PC-3 (cell line): ENCODE results near the gene ZDHHC23. TPM values are rescaled to one million over a fixed set of nuclear protein-coding genes. Genes with fewer than 3 reads are reported as not detected.

Experiments used
- ATAC-seq: fragments of 200-7000 bp; cut with Tn5 transposase; 2 replicates; pipeline ENCODE4 v1.9.1; 2020; ENCODE audit warnings: mild to moderate bottlenecking, moderate library complexity
- BruUV-seq: library from RNA; stranded (reverse); fragments of 400-500 nt; replicated peaks from 2 replicates; lab custom pipeline; 2021; lab: Mats Ljungman, UMichigan
- CTCF ChIA-PET: fragments of 300-600 bp; sonication (Branson Sonifier 250); formaldehyde crosslinking; loops from one replicate; lab custom pipeline; 2022; ENCODE audit warnings: antibody characterized with exemption; lab: Charles Lee
- POLR2A ChIA-PET: fragments of 300-600 bp; sonication (Branson Sonifier 250); formaldehyde crosslinking; loops from one replicate; lab custom pipeline; 2022; ENCODE audit warnings: antibody characterized with exemption; ENCODE audit not compliant: unreplicated experiment; lab: Charles Lee
- DNase-seq: peaks from one replicate; pipeline ENCODE4 v3.0.0-alpha.2; 2015
- H2AFZ ChIP-seq: fragments of 300-600 bp; sonication (generic); 2 replicates; pipeline ENCODE4 v1.6.0; 2016; ENCODE audit warnings: antibody characterized with exemption, low read length
- H3F3A ChIP-seq: fragments of 300-600 bp; sonication (generic); one replicate; pipeline ENCODE4 v1.6.0; 2017; ENCODE audit warnings: antibody characterized with exemption, low read length, control low read depth, mild to moderate bottlenecking; ENCODE audit not compliant: unreplicated experiment
- H3K27ac ChIP-seq: fragments of 300-600 bp; sonication (generic); 2 replicates; pipeline ENCODE4 v1.5.1; 2016; ENCODE audit warnings: mild to moderate bottlenecking, low read length
- H3K27me3 ChIP-seq: fragments of 300-600 bp; sonication (generic); 2 replicates; pipeline ENCODE4 v1.6.1; 2016; ENCODE audit warnings: low read length, mixed read lengths
- H3K36me3 ChIP-seq: fragments of 300-600 bp; sonication (generic); 2 replicates; pipeline ENCODE4 v1.6.1; 2016; ENCODE audit warnings: low read depth, mixed run types, low read length, mixed read lengths
- H3K4me1 ChIP-seq: fragments of 300-600 bp; sonication (generic); 2 replicates; pipeline ENCODE4 v1.5.1; 2016; ENCODE audit warnings: low read length; ENCODE audit not compliant: insufficient read depth
- H3K4me2 ChIP-seq: fragments of 300-600 bp; sonication (generic); 2 replicates; pipeline ENCODE4 v1.6.0; 2016; ENCODE audit warnings: low read length
- H3K4me3 ChIP-seq: fragments of 300-600 bp; sonication (generic); 2 replicates; pipeline ENCODE4 v1.5.1; 2016; ENCODE audit warnings: mild to moderate bottlenecking, low read length, mixed read lengths
- H3K79me2 ChIP-seq: fragments of 300-600 bp; sonication (generic); 2 replicates; pipeline ENCODE4 v1.6.1; 2017; ENCODE audit warnings: low read length, mixed read lengths
- H3K9ac ChIP-seq: fragments of 300-600 bp; sonication (generic); 2 replicates; pipeline ENCODE4 v1.6.0; 2016; ENCODE audit warnings: mild to moderate bottlenecking, low read length
- H3K9me2 ChIP-seq: fragments of 300-600 bp; sonication (generic); replicated peaks from 2 replicates; pipeline ENCODE4 v1.6.1; 2016; ENCODE audit warnings: mixed run types, low read length, mixed read lengths
- H3K9me3 ChIP-seq: fragments of 300-600 bp; sonication (generic); 2 replicates; pipeline ENCODE4 v1.6.1; 2016; ENCODE audit warnings: low read length, mixed read lengths
- H4K20me1 ChIP-seq: fragments of 300-600 bp; sonication (generic); 2 replicates; pipeline ENCODE4 v1.6.1; 2016; ENCODE audit warnings: low read length, mixed read lengths
- EZH2 ChIP-seq: fragments of 300-600 bp; sonication (generic); IDR thresholded peaks from one replicate; pipeline ENCODE4 v1.6.1; 2017; ENCODE audit warnings: antibody characterized with exemption, mild to moderate bottlenecking, low read length; ENCODE audit not compliant: unreplicated experiment
- EZH2phosphoT487 ChIP-seq: fragments of 300-600 bp; sonication (generic); IDR thresholded peaks from 2 replicates; pipeline ENCODE4 v1.6.1; 2018; ENCODE audit warnings: mild to moderate bottlenecking, antibody characterized with exemption, low read length, borderline replicate concordance
- intact Hi-C: fragments of 100-400 bp; cut with micrococcal nuclease; formaldehyde crosslinking; loops from 2 replicates; pipeline ENCODE4 v1.9.0; 2023
- total RNA-seq: library from RNA; depleted of rRNA; stranded (reverse); fragments of >200 nt; gene quantifications from 2 replicates; pipeline ENCODE4 v1.2.3, GENCODE V29; 2014
- TF ChIP-seq, protein P1 (sequence below): fragments of 300-600 bp; sonication (generic); conservative IDR thresholded peaks from 2 replicates; pipeline ENCODE4 v1.5.1; 2017; ENCODE audit warnings: antibody characterized with exemption, low read depth, mild to moderate bottlenecking, low read length

ZDHHC23 gene
- total RNA-seq, 1 experiment from 2014 or later = 8.3 TPM

DNA sequence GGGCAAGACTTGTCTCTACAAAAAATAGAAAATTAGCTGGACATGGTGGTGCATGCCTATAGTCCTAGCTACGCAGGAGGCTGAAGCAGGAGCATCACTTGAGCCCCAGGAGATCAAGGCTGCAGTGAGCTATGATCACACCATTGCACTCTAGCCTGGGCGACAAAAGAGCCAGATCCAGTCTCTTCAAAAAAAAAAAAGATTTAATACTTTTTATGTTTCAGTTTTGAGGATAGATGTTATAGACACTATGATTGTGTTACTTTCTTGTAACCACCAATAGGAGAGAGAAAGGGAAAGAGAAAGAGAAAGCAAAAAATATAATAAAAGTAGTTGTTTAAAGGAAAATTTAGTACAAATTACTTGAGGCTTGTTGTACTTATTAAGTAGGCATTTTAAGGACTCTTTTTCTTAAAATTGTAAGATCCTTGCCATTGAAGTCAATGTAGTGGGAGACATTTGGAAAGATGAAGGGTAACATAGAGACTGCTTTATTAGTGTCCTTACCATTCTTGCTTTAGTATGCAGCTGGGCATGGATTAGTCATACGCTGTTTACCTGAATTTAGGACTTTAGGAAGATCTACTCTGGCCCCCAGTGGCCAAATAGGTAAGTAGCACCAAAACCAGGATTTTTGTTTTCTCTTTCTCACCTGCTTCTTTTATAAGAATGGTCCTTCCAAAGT, 35.1 kb upstream of the ZDHHC23 start:
- no peaks in the 10 kb centered on the region for H3K9me2 ChIP-seq
- ATAC-seq (peak; percentile 96), DNase-seq (peak; percentile 90)
- no peaks in the 10 kb centered on the region for H3K27me3 ChIP-seq
- H3K9me3 ChIP-seq = no peaks in the 10 kb centered on the region
- 0 out of 2 replicates have a peak, but pooled peaks cover 4% of the 10 kb centered on the region for H3K4me1 ChIP-seq
- TF ChIP-seq EZH2phosphoT487 = no peak
- TF ChIP-seq, protein P1, sequence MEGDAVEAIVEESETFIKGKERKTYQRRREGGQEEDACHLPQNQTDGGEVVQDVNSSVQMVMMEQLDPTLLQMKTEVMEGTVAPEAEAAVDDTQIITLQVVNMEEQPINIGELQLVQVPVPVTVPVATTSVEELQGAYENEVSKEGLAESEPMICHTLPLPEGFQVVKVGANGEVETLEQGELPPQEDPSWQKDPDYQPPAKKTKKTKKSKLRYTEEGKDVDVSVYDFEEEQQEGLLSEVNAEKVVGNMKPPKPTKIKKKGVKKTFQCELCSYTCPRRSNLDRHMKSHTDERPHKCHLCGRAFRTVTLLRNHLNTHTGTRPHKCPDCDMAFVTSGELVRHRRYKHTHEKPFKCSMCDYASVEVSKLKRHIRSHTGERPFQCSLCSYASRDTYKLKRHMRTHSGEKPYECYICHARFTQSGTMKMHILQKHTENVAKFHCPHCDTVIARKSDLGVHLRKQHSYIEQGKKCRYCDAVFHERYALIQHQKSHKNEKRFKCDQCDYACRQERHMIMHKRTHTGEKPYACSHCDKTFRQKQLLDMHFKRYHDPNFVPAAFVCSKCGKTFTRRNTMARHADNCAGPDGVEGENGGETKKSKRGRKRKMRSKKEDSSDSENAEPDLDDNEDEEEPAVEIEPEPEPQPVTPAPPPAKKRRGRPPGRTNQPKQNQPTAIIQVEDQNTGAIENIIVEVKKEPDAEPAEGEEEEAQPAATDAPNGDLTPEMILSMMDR = peak; percentile 91
- ChIA-PET CTCF (interaction anchor here (0.5 to 1.9 kb wide), 5 partner anchors 68 to 1302 kb away, joined by 3 to 25 read pairs (median 6); no protein-coding TSS in a partner anchor), POLR2A (interaction anchor here (0.6 kb wide), 1 partner anchor 72 kb away, joined by 5 read pairs; no protein-coding TSS in a partner anchor)
- H3K4me3 ChIP-seq = peak overlapping the region; percentile 10; the same call in 1 of the 2 replicates
- no peak overlapping the region for H3K27ac ChIP-seq
- no peak overlapping the region for H3K9ac ChIP-seq
- no peaks in the 10 kb centered on the region for H3K36me3 ChIP-seq
- H4K20me1 ChIP-seq = no peaks in the 10 kb centered on the region
- no TSS peak for BruUV-seq
- no peaks in the 10 kb centered on the region for H3K79me2 ChIP-seq
- intact Hi-C loops = loop anchor here (1.0 kb wide), 3 partner anchors 68 to 176 kb away; no protein-coding TSS in a partner anchor
- H3F3A ChIP-seq = no peaks in the 10 kb centered on the region
- H3K4me2 ChIP-seq = peak overlapping the region; percentile 37; the same call in 1 of the 2 replicates
- H2AFZ ChIP-seq = no peak overlapping the region

DNA sequence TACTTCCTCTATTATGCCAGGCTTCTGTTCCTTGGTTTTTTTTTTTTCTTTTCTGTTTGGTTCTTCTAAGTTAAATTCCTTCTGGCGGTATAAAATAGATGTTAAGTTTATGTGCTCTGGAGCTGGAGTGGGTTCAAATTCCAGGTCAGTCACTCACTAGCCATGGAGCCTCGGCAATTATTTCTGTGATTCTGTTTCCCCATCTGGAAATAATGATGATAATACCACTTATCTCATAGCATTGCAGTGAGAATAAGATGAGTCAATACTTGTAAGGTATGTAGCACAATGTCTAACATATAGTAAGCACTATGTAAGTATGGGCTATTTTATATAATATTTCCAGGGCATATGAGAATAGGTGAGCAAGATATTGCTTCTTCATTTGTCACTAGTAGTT, 33.2 kb upstream of the ZDHHC23 start:
- intact Hi-C loops = no loop called here
- ATAC-seq = no peak
- no peak for TF ChIP-seq EZH2
- no peak for TF ChIP-seq EZH2phosphoT487
- TF ChIP-seq, protein P1 = no peak

DNA sequence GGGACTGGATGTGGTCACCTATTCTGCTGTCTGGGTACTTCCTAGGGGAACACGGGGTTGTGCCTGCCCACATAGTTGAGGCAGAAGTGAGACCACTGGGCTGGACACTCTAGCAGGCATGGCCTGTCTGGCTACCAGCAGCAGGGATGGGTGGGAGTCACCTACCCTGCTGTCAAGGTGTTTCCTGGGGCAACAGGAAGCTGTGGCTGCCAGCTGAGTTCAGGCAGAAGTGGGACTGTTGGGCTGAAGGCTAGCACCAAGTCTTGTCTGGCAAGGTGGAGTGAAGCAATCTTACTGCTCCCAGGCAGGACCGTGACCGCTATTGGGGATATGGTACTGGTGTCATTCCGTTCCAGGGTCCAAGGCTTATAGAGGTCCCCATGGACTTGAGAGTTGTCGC, 20.3 kb upstream of the ZDHHC23 start:
- no peaks in the 10 kb centered on the region for H3K79me2 ChIP-seq
- intact Hi-C loops = no loop called here
- no peaks in the 10 kb centered on the region for H3K4me1 ChIP-seq
- no peak overlapping the region for H3K4me2 ChIP-seq
- peaks cover 9% of the 10 kb centered on the region; the same call in 1 of the 2 replicates for H3K9me3 ChIP-seq
- no peaks in the 10 kb centered on the region for H3K36me3 ChIP-seq
- H3K9ac ChIP-seq = no peak overlapping the region
- H3K27me3 ChIP-seq = no peaks in the 10 kb centered on the region
- CTCF ChIA-PET = interaction anchor here (0.6 kb wide), 1 partner anchor 15 kb away, joined by 3 read pairs; no protein-coding TSS in a partner anchor
- POLR2A ChIA-PET = no interaction called here
- H4K20me1 ChIP-seq = no peaks in the 10 kb centered on the region
- no peak overlapping the region for H3K4me3 ChIP-seq
- no peaks in the 10 kb centered on the region for H3K9me2 ChIP-seq
- no peaks in the 10 kb centered on the region for H3F3A ChIP-seq
- no peak overlapping the region for H3K27ac ChIP-seq
- no peak overlapping the region for H2AFZ ChIP-seq
- no peak for DNase-seq
- no peak for ATAC-seq
- TF ChIP-seq EZH2 (no peak), EZH2phosphoT487 (no peak)
- TF ChIP-seq, protein P1 = no peak
- BruUV-seq = no TSS peak

More for the DNA sequence above, 33.2 kb upstream of the ZDHHC23 start:
- Histone ChIP-seq H2AFZ (no peak overlapping the region), H3K9me3 (no peaks in the 10 kb centered on the region), H4K20me1 (no peaks in the 10 kb centered on the region), H3K27ac (no peak overlapping the region), H3K4me3 (no peak overlapping the region), H3F3A (no peaks in the 10 kb centered on the region), H3K4me1 (0 out of 2 replicates have a peak, but pooled peaks cover 4% of the 10 kb centered on the region), H3K27me3 (no peaks in the 10 kb centered on the region), H3K4me2 (no peak overlapping the region), H3K36me3 (no peaks in the 10 kb centered on the region), H3K9ac (no peak overlapping the region), H3K9me2 (no peaks in the 10 kb centered on the region), H3K79me2 (no peaks in the 10 kb centered on the region)
- BruUV-seq = no TSS peak
- DNase-seq = no peak
- ChIA-PET CTCF (interaction anchor here (0.6 kb wide), 1 partner anchor 68 kb away, joined by 4 read pairs; no protein-coding TSS in a partner anchor), POLR2A (no interaction called here)
